Measurements from ENCODE around the gene NDUFB10. TPM values are rescaled to one million over a fixed set of nuclear protein-coding genes. Genes with fewer than 3 reads are reported as not detected.

NDUFB10 gene
- total RNA-seq, 1 experiment from 2014 or later = 244 TPM

DNA sequence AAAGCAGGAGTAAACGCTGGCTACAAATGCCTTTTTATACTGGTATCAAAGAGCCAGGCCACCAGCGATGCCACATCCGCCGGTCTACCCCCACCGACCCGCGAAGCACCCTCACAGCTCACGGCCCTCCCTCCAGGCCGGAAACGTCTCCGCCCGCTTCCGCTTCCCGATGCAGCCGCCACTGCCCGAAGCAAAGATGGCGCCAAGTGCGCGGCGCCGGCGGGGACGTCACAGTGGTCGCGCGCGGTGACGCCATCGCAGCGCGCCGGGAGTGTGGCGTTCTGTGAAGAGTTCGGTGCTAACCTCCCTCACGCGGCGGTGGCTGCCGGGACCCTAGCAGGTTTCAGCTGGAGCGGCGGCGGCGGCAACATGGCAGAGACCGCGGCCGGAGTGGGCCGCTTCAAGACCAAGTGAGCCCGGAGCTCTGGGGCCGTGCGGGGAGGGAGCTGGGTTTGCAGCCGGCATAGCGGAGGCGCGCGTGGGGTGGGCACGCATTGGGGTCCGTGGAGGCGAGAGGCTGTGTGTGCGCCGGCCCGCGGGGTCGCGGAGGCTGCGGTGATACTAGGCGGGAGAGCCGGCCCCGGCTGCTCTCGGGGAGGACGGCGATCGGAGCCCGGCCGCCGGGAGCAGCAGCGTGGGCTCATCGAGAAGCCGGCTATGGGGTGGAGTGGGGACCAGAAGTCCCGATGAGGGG, 12.6 kb downstream of the NDUFB10 start, which contains the start of gene TBL3:
TBL3 (plus strand) TSS at position 258 of the 694 bp plus-strand sequence; CDS start at position 370, 112 bp downstream.
- peak; percentile 93 for DNase-seq (ENCODE audit: low read depth)

DNA sequence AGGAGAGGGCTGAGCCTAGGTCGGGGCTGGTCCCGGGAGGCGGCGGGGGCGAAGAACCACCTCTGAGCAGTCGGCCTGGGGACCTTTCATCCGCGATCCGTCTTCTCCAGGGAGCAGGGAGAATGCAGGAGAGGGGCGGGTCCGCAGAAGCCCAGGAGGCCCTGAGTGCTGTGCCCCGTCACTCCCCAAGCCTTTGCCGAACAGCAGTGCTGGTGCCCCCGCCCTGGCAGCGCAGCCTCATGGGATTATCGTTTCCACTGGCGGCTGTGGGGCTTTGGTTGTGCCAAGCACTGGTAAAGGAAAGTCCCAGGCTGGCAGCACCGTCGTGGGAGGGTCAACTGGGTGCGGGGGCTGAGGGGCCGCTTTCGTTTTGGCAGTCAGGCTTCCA, 13.1 kb downstream of the NDUFB10 start:
- no peak for DNase-seq (ENCODE audit: low read depth)

DNA sequence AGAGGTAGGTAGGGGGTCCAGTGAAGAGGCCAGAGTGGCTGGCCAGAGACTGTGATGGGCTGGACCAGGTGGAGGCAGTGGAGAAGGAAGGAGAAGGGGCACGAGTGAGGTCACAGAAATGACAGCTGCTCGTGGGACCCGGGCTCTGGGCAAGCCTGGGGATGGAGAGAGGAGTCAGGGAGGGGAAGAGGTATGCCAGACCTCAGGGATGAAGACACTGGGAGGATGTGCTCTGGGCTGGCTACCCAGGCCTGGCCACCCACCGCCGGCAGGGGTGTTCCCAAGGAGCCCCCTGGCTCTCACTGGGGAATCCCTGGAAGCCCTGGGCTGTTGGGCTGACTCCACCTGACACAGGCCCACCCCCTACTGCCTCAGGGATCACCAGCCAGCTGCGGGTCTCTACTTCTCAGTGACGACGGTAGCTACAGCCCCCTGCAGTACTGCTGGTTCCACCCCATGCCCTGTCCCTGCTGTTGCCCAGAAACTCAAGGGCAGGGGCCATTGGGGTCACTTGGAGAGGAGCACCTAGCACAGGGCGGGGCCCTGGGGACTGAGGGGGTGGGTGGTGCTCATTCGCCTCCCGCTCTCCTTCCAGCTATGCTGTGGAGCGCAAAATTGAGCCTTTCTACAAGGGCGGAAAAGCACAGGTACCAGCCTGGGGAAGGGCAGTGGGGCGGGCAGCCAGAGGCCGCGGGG, 14.3 kb downstream of the NDUFB10 start:
- DNase-seq (ENCODE audit: low read depth) = no peak

DNA sequence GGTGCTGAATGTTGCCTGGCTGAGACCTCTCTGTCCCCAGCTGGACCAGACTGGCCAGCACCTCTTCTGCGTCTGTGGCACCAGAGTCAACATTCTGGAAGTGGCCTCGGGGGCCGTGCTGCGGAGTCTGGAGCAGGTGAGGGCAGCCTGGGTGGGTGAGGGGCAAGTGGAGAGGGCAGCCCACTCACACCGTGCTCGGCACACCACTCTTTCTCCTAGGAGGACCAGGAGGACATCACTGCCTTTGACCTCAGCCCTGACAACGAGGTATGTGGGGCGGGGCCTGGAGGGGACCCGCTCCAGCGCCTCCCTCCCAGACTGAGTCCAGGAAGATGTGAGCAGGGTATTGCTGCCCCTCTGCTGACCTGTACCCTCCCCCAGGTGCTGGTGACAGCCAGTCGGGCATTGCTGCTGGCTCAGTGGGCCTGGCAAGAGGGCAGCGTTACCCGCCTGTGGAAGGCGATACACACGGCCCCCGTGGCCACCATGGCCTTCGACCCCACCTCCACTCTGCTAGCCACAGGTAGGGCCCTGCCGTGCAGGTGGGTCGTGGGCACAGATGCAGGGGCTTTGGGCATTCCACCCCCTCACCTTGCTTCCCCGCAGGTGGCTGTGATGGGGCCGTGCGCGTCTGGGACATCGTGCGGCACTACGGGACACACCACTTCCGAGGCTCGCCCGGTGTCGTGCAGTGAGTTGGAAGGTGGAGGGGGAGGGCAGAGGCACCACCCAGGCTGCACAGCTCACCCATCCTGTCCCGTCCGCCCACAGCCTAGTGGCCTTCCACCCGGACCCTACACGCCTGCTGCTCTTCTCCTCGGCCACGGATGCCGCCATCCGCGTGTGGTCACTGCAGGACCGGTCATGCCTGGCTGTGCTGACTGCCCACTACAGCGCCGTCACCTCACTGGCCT, 15.1 kb downstream of the NDUFB10 start:
- DNase-seq (ENCODE audit: low read depth) = no peak

DNA sequence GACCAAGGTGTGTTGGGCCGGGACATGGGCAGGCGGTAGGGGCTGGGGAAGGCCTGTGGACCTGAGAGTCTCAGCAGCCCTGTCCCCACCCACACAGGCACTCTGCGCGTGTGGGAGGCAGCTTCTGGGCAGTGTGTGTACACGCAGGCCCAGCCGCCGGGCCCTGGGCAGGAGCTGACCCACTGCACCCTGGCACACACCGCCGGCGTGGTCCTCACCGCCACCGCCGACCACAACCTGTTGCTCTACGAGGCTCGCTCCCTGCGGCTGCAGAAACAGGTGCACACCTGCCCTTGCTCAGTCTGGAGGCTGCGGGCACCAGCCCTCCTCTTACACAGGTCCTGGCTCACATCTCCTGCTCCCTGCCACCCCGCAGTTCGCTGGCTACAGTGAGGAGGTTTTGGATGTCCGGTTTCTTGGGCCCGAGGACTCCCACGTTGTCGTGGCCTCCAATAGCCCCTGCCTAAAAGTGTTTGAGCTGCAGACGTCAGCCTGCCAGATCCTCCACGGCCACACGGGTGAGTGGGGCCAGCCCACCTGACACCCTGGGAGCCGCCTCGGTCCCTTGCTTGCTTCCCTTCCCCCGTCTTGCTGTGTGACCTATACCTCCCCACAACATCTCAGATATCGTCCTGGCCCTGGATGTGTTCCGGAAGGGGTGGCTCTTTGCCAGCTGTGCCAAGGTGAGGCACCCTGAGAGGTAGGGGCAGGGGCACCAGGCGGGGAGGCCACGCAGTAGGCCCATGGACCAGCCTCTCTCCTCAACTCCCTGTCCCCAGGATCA, 16.3 kb downstream of the NDUFB10 start:
- no peak for DNase-seq (ENCODE audit: low read depth)

DNA sequence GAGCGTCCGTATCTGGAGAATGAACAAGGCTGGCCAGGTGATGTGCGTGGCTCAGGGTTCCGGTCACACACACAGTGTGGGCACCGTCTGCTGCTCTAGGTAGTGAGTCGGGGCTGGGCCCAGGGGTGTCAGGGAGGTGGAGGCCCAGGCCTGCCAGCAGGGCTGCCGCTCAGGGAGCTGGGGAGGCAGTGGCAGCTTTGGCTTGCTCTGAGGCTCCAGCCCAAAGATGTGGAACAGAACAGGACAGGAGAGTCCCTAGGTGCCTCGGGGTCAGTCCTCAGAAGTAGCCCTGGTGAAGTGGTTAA, 16.8 kb downstream of the NDUFB10 start:
- no peak for DNase-seq (ENCODE audit: low read depth)

DNA sequence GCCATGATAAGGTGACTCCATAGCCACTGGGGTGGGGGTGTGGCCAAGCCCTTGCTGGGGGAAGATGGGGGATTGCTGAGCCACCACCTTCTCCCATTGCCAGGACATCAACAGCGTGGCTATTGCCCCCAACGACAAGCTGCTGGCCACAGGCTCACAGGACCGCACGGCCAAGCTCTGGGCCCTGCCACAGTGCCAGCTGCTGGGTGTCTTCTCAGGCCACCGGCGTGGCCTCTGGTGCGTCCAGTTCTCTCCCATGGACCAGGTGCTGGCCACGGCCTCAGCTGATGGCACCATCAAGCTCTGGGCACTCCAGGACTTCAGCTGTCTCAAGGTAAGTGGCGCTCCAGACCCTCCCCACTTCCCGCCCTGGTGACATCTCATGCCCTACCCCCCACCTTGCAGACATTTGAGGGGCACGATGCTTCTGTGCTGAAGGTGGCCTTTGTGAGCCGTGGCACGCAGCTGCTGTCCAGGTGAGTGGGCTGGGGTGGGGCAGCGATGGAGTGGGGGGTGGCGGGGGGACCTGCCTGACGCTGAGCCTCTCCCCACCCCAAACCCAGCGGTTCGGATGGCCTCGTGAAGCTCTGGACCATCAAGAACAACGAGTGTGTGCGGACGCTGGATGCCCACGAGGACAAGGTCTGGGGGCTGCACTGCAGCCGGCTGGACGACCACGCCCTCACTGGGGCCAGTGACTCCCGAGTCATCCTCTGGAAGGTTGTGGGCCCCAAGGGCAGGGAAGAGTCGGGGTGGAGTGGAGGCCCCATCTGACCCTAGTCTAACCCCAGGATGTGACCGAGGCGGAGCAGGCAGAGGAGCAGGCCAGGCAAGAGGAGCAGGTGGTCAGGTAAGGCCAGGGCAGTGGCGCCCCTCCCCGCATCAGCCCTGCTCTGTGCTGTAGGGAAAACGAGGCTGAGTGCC, 17.9 kb downstream of the NDUFB10 start:
- DNase-seq (ENCODE audit: low read depth) = no peak

DNA sequence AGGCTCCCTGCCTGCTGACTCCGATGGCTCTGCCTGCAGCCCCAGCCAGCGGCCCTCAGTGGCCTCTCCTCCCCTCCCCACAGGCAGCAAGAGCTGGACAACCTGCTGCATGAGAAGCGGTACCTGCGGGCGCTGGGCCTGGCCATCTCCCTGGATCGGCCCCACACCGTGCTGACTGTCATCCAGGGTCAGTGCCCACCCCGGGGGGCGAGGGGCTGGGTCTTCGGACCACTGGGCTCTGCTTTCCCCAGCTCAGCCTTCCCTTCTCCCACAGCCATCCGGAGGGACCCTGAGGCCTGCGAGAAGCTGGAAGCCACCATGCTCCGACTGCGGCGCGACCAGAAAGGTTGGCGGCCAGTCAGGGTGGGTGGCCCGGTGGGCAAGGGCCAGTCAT, 18.5 kb downstream of the NDUFB10 start:
- DNase-seq (ENCODE audit: low read depth) = no peak

DNA sequence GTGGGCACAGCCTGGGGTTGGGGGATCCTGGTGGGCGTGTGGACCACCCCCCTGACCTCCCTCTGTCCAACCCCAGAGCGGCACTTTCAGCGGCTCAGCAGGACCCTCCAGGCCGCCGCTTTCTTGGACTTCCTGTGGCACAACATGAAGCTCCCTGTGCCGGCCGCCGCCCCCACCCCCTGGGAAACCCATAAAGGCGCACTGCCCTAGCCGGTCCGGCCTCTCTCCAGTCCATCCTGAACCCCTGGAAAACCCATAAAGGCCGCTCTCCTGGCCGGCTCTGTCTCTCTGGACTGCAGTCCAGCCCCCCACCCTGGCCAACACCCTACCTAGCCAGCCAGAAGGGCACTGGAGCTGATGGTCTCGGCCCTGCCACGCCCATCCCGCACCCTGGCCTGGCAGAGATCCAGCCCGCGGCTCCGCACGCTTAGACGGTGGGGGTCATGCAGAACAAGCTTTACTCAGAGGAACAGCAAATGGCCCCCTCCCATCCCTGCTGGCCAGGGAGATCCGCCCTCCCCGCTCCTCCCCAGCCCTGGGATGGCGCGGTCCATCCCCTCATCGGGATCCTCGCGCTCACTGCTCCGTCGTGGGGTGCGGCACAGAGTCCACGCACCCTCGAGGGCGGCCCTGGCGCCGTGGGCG, 19.3 kb downstream of the NDUFB10 start:
- DNase-seq (ENCODE audit: low read depth) = no peak

DNA sequence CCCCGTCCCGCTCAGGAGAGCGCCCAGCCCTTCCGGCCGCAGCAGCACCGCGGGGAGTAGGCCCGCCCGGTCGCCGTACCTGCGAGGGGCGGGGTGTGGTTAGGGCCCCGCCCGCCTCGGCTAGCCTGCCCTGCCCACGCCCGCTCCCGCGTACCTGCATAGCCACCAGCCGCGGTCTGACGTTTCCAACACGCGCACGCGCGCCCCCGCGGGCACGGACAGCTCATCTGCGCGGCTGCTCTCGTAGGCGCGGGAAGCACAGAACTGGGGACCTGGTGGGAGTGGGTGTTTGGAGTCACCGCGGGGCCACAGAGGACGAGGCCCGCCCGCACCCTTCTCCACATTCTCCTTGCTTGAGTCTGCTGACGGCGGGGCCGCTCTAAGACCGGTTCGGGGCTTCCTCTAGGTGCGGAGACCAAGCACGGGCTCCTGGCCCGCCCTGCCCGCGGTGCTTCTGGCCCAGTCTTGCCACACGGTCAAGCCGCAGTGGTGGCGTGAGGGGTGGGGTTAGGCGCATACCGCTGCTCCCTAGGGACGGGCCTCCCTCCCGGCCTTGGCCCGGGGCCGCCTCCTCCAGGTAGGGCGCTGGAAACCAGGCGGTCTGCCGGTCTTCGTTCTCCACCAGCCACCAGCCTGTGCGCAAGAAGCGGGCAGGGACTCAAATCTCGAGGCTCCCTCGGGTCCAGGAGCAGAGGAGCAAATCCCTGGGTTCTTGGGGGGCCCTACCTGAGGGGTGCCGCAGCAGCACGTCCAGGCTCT, 20.1 kb downstream of the NDUFB10 start:
- no peak for DNase-seq (ENCODE audit: low read depth)

DNA sequence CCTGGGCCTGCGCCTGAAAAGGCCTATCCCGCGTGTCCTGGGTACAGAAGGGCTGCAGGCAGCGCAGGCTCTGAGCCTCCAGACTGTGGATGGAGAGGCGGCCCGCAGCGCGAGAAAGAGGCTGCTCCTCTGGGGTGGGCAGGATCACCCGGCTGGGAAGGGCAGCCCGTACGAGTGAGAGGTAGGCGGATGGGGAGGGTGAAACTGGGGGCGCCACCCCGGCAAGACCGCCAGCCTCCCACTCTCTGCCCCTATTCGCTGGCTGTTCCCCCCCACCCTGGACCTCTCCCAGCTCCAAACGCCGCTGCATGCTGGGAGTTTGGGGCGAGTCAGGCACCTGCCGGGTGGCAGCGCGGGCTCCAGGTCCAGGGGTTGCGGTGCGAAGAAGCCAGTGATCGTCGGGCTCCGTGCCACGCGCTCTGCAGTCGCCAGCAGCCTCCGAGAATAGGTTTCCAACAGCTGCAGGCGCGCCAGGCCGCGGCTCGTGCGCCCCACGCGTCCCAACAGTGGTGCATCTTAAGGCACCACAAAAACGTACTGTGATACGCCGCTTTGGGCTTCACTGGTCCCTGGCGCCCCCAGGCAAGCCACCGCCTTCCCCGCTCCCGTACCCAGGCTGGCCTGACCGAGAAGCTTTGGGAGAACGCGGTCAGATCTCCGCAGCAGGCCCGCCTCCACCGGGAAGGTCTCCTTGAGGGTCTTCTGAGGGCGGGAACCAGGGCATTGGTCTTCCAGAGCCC, 20.9 kb downstream of the NDUFB10 start:
- DNase-seq (ENCODE audit: low read depth) = no peak

DNA sequence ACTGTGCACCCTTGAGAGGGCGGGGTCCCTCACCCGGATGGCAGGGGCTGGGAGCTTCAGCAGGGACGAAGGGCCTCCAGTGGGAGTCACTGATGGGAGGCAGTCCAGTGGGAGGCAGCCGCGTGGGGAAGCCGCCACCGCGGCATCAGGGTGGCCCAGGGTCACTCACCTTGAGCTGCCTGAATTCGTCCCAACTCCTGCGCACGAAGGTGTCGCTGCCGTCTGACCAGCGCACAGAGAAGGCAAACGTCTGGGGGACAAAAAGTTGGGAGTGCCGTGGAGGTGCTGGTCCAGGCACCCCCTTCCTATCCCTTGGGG, 21.4 kb downstream of the NDUFB10 start:
- no peak for DNase-seq (ENCODE audit: low read depth)

DNA sequence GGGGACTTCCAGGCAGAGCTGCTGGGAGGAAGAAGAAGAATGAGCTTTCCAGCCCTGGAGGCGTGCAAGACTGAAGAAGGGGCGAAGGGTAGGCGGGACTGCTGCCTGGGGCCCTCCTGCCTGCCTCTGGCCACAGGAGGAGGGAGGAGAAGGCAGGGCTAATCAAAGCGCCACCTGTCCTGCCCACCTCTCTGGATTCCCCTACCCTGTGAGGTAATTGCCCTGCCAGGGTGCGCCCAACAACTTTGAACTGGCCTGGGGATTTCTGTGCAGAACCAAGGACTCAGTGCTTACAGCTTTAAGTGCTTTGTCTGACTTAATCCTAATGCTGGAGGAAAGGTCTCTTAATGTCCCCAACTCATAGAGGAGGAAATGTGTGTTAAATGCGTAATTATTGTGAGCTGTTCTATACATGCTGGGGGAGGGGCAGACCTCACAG, 22.1 kb downstream of the NDUFB10 start, which contains the start of gene NOXO1:
NOXO1 (minus strand) TSS at position 72 of the 439 bp plus-strand sequence. CDS start 290 bp downstream, outside the sequence.
- DNase-seq (ENCODE audit: low read depth) = no peak

DNA sequence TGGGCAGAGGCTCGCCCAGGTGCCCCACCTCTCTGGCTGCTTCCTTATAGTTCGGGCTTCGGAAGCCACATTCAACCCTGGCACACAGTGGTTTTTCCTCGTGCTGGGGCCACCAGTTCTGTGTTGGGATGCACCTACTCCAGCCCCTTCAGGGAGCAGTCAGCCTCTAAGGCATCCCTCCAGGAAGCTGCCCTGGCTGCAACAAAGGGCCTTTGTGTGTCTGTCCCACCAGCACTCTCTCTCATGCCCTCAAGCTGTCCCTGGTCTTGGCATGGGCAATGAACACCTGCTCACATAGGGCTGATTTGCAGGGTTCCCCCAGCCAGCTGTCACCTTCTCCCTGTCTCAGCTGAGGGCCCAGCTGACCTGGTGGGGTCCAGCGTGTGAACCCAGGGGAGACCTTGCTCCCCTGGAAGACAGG, 22.7 kb downstream of the NDUFB10 start:
- DNase-seq (ENCODE audit: low read depth) = peak; percentile 43

DNA sequence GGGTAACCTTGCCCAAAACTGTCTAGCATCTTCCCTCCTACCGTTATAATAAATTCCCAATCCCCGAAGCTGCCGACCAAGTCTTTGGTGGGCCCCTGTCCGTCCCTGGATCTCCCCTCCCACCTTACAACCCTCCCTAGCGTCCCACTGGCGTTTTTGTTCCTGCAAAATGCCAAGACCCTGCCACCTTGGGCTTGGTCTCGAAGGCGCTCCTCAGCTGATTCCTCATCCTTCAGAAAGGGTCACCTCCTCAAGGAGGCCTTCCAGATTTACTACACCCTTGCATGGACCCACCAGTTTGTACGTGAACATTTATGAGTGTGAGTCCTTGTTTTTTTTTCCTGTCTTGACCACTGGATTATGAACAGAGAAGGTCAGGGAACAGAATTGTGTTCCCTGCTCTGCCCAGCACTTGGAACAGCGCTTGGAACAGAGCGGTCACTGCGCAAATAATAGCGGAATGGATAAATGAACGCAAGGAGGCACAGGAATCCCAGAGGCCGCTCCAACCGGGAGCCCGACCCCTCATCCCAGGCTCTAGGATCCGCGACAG, 23.7 kb downstream of the NDUFB10 start:
- DNase-seq (ENCODE audit: low read depth) = no peak

DNA sequence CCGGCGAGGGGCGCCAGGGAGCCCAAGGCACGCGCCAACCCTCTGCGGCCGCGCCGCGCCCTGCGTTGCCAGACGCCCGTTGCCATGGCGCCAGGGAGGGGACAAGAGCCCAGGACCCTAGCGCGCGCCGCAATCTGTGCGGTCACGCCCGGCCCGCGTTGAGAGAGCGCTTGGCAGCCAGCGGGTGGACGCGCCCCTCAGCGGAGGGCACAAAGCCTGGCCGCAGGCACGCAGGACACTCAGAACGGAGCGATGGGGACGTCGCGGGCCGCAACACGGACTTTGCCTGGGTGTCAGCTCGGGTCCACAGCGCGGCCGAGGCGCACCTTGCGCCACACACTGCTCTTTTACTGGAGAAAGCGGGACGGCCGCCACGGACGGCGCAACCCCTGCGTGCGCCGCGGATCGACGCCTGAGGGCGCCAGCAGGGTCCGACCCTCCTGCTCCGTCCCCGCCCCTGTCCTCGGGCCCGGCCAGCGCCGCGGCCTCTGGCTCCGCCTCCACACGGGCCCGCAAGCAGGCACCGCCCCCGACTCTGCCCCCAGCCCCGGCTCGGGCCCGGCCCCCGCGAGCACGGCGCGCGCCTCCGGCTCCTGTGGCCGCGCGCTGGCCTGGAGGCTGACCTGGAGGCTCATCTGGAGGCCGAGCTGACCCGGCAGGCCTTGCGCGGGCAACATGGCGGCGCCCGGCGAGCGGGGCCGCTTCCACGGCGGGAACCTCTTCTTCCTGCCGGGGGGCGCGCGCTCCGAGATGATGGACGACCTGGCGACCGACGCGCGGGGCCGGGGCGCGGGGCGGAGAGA, 24.4 kb downstream of the NDUFB10 start, which contains the start of gene GFER:
GFER (plus strand) TSS at position 650 of the 803 bp plus-strand sequence; CDS start at position 676, 26 bp downstream.
- peak; percentile 91 for DNase-seq (ENCODE audit: low read depth)
